Esophagus muscularis mucosa (tissue), 3 donors: ENCODE results near the gene NRG2.

ENCODE experiments used
- POLR2A ChIP-seq: fragments of 450-650 bp; IDR thresholded peaks from one replicate; pipeline ENCODE4 v1.6.1; 2017; ENCODE audit warnings: antibody characterized with exemption, moderate library complexity, mild to moderate bottlenecking, low read depth
- TF ChIP-seq, protein P1 (sequence below), 3 experiments: fragments of 200-600 bp in 2 of 3; fragments of 450-650 bp in 1 of 3; sonication (generic) in 2 of 3; IDR thresholded peaks; one replicate each; pipeline ENCODE4 v1.5.1; 2017 to 2019; ENCODE audit warnings: antibody characterized with exemption in 3 of 3, mild to moderate bottlenecking in 2 of 3, moderate library complexity in 1 of 3

DNA sequence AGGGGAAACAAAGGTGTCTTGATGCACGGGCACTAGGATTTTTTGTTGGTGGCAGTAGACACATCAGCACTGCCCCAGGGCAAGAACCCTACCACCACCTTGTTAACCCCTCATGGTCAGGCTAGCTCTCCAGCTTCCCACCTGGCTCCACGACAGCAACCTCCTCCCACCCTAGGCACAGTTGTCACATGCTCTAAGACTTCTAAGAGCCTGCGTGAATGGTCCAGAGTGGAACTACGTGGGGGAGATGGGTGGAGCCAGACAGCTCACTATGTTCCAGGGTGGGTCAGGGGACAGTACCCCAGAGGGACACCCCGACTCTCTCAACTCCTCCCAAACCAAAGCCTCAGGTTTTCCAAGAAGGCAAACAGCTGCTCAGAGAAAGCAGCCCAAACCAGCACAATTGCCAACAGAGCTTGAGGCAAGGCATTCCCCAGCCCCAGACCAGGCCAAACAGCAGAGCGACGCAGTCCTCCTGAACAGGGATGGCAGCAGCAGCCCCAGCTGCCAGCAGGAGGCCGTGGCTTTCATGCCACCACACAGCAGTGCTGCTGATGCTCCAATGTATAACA lies 78.0 kb downstream of the NRG2 start:
- TF ChIP-seq, protein P1, sequence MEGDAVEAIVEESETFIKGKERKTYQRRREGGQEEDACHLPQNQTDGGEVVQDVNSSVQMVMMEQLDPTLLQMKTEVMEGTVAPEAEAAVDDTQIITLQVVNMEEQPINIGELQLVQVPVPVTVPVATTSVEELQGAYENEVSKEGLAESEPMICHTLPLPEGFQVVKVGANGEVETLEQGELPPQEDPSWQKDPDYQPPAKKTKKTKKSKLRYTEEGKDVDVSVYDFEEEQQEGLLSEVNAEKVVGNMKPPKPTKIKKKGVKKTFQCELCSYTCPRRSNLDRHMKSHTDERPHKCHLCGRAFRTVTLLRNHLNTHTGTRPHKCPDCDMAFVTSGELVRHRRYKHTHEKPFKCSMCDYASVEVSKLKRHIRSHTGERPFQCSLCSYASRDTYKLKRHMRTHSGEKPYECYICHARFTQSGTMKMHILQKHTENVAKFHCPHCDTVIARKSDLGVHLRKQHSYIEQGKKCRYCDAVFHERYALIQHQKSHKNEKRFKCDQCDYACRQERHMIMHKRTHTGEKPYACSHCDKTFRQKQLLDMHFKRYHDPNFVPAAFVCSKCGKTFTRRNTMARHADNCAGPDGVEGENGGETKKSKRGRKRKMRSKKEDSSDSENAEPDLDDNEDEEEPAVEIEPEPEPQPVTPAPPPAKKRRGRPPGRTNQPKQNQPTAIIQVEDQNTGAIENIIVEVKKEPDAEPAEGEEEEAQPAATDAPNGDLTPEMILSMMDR (IDR thresholded peaks at IDR 0.05) = no peak
- TF ChIP-seq POLR2A = no peak
